GM12892 (cell line): ENCODE results near the gene MAPK8IP3.

ENCODE experiments used
- POLR2A ChIP-seq: IDR thresholded peaks from 2 replicates; pipeline ENCODE4 v1.6.1; 2011; ENCODE audit warnings: low read depth, low read length, control low read depth
- POLR2AphosphoS5 ChIP-seq: IDR thresholded peaks from 2 replicates; pipeline ENCODE4 v1.6.1; 2011; ENCODE audit warnings: low read depth, low read length, control low read depth

GRCh38 chr16:1670866-1671265 is 35.1 kb upstream of the MAPK8IP3 start:
- TF ChIP-seq POLR2A, result no peak
- TF ChIP-seq POLR2AphosphoS5, result no peak
